ENCODE data around the gene CD180.

Gene CD180

DNA sequence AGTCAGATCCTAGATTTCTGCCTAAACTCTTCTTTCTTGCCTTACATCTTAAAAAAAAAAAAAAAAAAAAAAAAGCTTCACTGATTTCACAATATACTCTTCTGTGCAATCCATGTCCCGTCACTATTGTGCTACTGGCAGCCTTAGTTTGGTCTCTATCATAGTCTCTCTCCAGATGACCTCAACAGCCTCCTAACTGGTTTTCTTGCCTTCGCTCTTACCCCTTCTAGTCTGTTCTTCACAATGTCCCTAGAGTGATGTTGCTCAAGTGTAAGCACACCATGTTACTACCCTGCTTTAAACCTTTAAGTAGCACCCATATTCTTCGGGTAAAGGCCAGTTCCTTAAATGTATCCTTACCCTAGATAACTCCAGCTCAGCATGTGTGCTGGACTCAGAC is 25.8 kb downstream of the CD180 start:
- Histone ChIP-seq H3K36me3 (ENCODE audit: control insufficient read depth, insufficient read depth, low read length) (no peaks in the 10 kb centered on the region), H3K4me3 (replicated peaks; ENCODE audit: low read depth, low read length) (no peak overlapping the region), H3K27me3 (replicated peaks; ENCODE audit: control insufficient read depth, insufficient read depth, low read length) (no peaks in the 10 kb centered on the region)
- no peak for DNase-seq (ENCODE audit: extremely low read depth, insufficient read length)
- TF ChIP-seq, protein P1, sequence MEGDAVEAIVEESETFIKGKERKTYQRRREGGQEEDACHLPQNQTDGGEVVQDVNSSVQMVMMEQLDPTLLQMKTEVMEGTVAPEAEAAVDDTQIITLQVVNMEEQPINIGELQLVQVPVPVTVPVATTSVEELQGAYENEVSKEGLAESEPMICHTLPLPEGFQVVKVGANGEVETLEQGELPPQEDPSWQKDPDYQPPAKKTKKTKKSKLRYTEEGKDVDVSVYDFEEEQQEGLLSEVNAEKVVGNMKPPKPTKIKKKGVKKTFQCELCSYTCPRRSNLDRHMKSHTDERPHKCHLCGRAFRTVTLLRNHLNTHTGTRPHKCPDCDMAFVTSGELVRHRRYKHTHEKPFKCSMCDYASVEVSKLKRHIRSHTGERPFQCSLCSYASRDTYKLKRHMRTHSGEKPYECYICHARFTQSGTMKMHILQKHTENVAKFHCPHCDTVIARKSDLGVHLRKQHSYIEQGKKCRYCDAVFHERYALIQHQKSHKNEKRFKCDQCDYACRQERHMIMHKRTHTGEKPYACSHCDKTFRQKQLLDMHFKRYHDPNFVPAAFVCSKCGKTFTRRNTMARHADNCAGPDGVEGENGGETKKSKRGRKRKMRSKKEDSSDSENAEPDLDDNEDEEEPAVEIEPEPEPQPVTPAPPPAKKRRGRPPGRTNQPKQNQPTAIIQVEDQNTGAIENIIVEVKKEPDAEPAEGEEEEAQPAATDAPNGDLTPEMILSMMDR (IDR thresholded peaks at IDR 0.05; ENCODE audit: insufficient read depth, low read length, poor library complexity, severe bottlenecking), result no peak

DNA sequence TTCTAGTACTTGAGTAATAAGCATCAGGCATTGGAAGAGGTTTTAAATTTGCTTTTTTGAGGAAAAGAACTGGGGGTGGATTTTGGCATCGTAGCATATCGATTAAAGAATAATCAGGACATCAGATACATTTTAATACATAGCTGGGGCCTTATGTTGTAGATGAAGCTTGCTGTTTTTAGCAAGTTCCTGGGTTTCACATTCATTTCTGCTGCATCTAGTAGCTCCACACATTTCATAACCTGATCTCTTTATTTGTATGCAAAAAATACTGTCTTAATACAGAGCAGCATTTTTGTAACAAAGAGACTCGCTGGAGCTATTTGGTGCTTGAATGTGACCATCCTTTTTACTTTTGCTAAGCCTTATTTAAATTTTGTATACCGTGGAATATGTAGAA is 28.5 kb downstream of the CD180 start:
- Histone ChIP-seq H3K4me3 (replicated peaks; ENCODE audit: low read depth, low read length) (no peak overlapping the region), H3K36me3 (ENCODE audit: control insufficient read depth, insufficient read depth, low read length) (no peaks in the 10 kb centered on the region), H3K27me3 (replicated peaks; ENCODE audit: control insufficient read depth, insufficient read depth, low read length) (no peaks in the 10 kb centered on the region)
- no peak for DNase-seq (ENCODE audit: extremely low read depth, insufficient read length)
- TF ChIP-seq, protein P1 (IDR thresholded peaks at IDR 0.05; ENCODE audit: insufficient read depth, low read length, poor library complexity, severe bottlenecking), result no peak

DNA sequence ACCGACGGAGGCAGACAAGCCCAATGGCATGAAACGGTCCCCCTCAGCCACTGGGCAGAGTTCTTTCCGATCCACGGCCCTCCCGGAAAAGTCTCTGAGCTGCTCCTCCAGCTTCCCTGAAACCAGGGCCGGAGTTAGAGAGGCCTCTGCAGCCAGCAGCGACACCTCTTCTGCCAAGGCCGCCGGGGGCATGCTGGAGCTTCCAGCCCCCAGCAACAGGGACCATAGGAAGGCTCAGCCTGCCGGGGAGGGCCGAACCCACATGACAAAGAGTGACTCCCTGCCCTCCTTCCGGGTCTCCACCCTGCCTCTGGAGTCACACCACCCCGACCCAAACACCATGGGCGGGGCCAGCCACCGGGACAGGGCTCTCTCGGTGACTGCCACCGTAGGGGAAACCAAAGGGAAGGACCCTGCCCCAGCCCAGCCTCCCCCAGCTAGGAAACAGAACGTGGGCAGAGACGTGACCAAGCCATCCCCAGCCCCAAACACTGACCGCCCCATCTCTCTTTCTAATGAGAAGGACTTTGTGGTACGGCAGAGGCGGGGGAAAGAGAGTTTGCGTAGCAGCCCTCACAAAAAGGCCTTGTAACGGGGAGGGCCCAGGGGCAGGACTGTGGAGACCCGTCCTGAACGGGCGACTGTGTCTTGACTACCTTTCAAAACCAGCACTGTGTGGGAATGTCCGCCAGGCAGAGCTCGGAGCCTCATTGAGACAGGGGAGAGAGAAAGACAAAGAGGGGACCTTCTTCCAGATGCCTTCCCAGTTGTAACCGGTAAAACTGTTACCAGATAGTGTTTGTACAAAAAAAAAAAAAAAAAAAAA is 29.9 kb downstream of the CD180 start:
- Histone ChIP-seq H3K27me3 (replicated peaks; ENCODE audit: control insufficient read depth, insufficient read depth, low read length) (no peaks in the 10 kb centered on the region; the same call in 1 of the 2 replicates), H3K36me3 (ENCODE audit: control insufficient read depth, insufficient read depth, low read length) (no peaks in the 10 kb centered on the region), H3K4me3 (replicated peaks; ENCODE audit: low read depth, low read length) (peak overlapping the region; percentile 4; the same call in 1 of the 2 replicates)
- TF ChIP-seq, protein P1 (IDR thresholded peaks at IDR 0.05; ENCODE audit: insufficient read depth, low read length, poor library complexity, severe bottlenecking), result no peak
- no peak for DNase-seq (ENCODE audit: extremely low read depth, insufficient read length)

DNA sequence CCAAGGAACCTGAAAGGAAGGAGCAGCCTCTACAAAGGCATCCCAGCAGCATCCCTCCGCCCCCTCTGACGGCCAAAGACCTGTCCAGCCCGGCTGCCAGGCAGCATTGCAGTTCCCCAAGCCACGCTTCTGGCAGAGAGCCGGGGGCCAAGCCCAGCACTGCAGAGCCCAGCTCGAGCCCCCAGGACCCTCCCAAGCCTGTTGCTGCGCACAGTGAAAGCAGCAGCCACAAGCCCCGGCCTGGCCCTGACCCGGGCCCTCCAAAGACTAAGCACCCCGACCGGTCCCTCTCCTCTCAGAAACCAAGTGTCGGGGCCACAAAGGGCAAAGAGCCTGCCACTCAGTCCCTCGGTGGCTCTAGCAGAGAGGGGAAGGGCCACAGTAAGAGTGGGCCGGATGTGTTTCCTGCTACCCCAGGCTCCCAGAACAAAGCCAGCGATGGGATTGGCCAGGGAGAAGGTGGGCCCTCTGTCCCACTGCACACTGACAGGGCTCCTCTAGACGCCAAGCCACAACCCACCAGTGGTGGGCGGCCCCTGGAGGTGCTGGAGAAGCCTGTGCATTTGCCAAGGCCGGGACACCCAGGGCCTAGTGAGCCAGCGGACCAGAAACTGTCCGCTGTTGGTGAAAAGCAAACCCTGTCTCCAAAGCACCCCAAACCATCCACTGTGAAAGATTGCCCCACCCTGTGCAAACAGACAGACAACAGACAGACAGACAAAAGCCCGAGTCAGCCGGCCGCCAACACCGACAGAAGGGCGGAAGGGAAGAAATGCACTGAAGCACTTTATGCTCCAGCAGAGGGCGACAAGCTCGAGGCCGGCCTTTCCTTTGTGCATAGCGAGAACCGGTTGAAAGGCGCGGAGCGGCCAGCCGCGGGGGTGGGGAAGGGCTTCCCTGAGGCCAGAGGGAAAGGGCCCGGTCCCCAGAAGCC is 30.8 kb downstream of the CD180 start:
- TF ChIP-seq, protein P1 (IDR thresholded peaks at IDR 0.05; ENCODE audit: insufficient read depth, low read length, poor library complexity, severe bottlenecking), result peak; percentile 67
- no peaks in the 10 kb centered on the region; the same call in 1 of the 2 replicates for H3K27me3 ChIP-seq (replicated peaks; ENCODE audit: control insufficient read depth, insufficient read depth, low read length)
- peak; percentile 86 for DNase-seq (ENCODE audit: extremely low read depth, insufficient read length)
- H3K36me3 ChIP-seq (ENCODE audit: control insufficient read depth, insufficient read depth, low read length), result no peaks in the 10 kb centered on the region
- H3K4me3 ChIP-seq (replicated peaks; ENCODE audit: low read depth, low read length), result peak overlapping the region; percentile 4; the same call in 1 of the 2 replicates

DNA sequence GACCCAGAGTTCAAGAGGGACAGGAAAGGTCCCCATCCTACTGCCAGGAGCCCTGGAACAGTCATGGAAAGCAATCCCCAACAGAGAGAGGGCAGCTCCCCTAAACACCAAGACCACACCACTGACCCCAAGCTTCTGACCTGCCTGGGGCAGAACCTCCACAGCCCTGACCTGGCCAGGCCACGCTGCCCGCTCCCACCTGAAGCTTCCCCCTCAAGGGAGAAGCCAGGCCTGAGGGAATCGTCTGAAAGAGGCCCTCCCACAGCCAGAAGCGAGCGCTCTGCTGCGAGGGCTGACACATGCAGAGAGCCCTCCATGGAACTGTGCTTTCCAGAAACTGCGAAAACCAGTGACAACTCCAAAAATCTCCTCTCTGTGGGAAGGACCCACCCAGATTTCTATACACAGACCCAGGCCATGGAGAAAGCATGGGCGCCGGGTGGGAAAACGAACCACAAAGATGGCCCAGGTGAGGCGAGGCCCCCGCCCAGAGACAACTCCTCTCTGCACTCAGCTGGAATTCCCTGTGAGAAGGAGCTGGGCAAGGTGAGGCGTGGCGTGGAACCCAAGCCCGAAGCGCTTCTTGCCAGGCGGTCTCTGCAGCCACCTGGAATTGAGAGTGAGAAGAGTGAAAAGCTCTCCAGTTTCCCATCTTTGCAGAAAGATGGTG is 31.6 kb downstream of the CD180 start:
- DNase-seq (ENCODE audit: extremely low read depth, insufficient read length), result no peak
- no peak overlapping the region for H3K4me3 ChIP-seq (replicated peaks; ENCODE audit: low read depth, low read length)
- no peaks in the 10 kb centered on the region; the same call in 1 of the 2 replicates for H3K27me3 ChIP-seq (replicated peaks; ENCODE audit: control insufficient read depth, insufficient read depth, low read length)
- TF ChIP-seq, protein P1 (IDR thresholded peaks at IDR 0.05; ENCODE audit: insufficient read depth, low read length, poor library complexity, severe bottlenecking), result no peak
- H3K36me3 ChIP-seq (ENCODE audit: control insufficient read depth, insufficient read depth, low read length), result no peaks in the 10 kb centered on the region

Data from GM06990 (cell line).